A673 (cell line): ENCODE measurements around the gene TET3.

Experiments
- EZH2 ChIP-seq: fragments of 200-600 bp; sonication (generic); IDR thresholded peaks from 2 replicates; pipeline ENCODE4 v1.6.1; 2017; ENCODE audit warnings: borderline replicate concordance, low read depth, mild to moderate bottlenecking, mixed read lengths, antibody characterized with exemption, low read length; ENCODE audit not compliant: poor library complexity, severe bottlenecking
- TF ChIP-seq, protein P1 (sequence below): fragments of 300-800, 200-600 bp; sonication (generic); conservative IDR thresholded peaks from 2 replicates; pipeline ENCODE4 v1.5.1; 2017; ENCODE audit warnings: low read depth, mild to moderate bottlenecking, antibody characterized with exemption, low read length, moderate library complexity, mixed read lengths

DNA sequence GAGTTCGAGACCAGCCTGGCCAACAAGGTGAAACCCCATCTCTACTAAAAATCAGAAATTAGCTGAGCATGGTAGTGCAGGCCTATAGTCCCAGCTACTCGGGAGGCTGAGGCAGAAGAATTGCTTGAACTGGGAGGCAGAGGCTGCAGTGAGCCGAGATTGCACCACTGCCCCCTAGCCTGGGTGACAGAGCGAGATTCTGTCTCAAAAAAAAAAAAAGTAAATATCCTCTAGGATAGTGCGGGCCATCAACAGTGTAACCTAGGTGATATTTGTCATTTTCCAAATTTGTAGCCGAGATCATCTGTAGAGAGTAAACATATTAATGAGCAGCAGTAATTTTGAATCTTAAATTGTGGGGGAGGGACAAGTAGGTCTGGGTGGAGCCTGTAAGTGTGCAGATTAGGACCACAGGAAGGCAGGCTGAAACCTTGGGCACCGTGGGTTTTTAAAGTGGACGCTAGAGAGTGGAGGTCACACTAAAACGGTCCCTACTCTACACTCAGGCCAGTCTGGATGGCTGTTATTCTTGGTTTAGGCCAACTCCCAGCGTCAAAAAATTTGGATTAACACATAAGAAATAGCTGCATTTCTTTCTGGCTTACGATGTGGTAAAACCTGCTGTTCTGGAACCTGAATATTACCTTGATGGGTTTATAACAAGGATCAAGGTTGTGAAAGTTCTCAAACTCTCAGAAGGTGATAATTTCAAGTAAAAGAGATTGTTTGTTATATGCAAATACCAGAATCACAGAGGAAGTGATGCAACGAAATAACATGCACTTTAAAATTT, 22.7 kb upstream of the TET3 start:
- TF ChIP-seq, protein P1, sequence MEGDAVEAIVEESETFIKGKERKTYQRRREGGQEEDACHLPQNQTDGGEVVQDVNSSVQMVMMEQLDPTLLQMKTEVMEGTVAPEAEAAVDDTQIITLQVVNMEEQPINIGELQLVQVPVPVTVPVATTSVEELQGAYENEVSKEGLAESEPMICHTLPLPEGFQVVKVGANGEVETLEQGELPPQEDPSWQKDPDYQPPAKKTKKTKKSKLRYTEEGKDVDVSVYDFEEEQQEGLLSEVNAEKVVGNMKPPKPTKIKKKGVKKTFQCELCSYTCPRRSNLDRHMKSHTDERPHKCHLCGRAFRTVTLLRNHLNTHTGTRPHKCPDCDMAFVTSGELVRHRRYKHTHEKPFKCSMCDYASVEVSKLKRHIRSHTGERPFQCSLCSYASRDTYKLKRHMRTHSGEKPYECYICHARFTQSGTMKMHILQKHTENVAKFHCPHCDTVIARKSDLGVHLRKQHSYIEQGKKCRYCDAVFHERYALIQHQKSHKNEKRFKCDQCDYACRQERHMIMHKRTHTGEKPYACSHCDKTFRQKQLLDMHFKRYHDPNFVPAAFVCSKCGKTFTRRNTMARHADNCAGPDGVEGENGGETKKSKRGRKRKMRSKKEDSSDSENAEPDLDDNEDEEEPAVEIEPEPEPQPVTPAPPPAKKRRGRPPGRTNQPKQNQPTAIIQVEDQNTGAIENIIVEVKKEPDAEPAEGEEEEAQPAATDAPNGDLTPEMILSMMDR, result no peak
- no peak for TF ChIP-seq EZH2
